K562 (cell line): ENCODE results near the gene SNX10. TPM values are rescaled to one million over a fixed set of nuclear protein-coding genes. Genes with fewer than 3 reads are reported as not detected.

ENCODE experiments used
- ATAC-seq: fragments of 200-7000 bp; cut with Tn5 transposase; 3 replicates; pipeline ENCODE4 v1.9.1; 2020; ENCODE audit warnings: moderate library complexity
- BruUV-seq: library from RNA; stranded (reverse); fragments of 400-500 nt; replicated peaks from 2 replicates; lab custom pipeline; 2021; lab: Mats Ljungman, UMichigan
- CTCF ChIA-PET: fragments of 300-600 bp; formaldehyde crosslinking; extraction: SDS; loops from one replicate; lab custom pipeline; 2021; ENCODE audit warnings: low intra/inter-chr PET ratio; lab: Yijun Ruan, JAX
- POLR2A ChIA-PET: fragments of 300-600, 350-650 bp; sonication (Branson Sonifier 250); formaldehyde crosslinking; extraction: SDS; loops from one replicate; lab custom pipeline; 2021; ENCODE audit warnings: antibody characterized with exemption, inconsistent platforms; lab: Yijun Ruan, JAX
- DNase-seq, 4 experiments: peaks; one replicate each; pipeline versions ENCODE4 v3.0.0 to v3.0.0-alpha.2; 2011 to 2018; ENCODE audit warnings: low spot score in 3 of 4, mixed read lengths in 3 of 4; ENCODE audit errors: extremely low read depth in 1 of 4
- FAIRE-seq: peaks from 2 replicates; lab custom pipeline; 2011; peaks lifted over from hg19 to GRCh38; lab: Jason Lieb, UNC
- H2AFZ ChIP-seq: 2 replicates; pipeline ENCODE4 v1.6.0; 2011; ENCODE audit warnings: low read depth, low read length, control low read depth, inconsistent platforms
- H3K27ac ChIP-seq: fragments of 200-600 bp; 3 replicates; pipeline ENCODE4 v1.8.0; 2011; ENCODE audit warnings: low read depth, mild to moderate bottlenecking, control low read depth, inconsistent platforms, low read length, moderate library complexity, mixed read lengths; ENCODE audit errors: extremely low read depth
- H3K27me3 ChIP-seq, 2 experiments: fragments of 300-600 bp in 1 of 2; 2 replicates in 1 of 2; 3 replicates in 1 of 2; pipeline versions ENCODE4 v1.6.0 to v1.8.0; 2011; ENCODE audit warnings: inconsistent platforms in 2 of 2, low read length in 2 of 2, mild to moderate bottlenecking in 1 of 2, mixed read lengths in 1 of 2, moderate library complexity in 1 of 2; ENCODE audit not compliant: control insufficient read depth in 2 of 2, insufficient read depth in 2 of 2
- H3K36me3 ChIP-seq: fragments of 300-600 bp; 3 replicates; pipeline ENCODE4 v1.8.0; 2011; ENCODE audit warnings: mild to moderate bottlenecking, low read length, inconsistent platforms; ENCODE audit not compliant: control insufficient read depth, insufficient read depth
- H3K4me1 ChIP-seq, 2 experiments: fragments of 200-600 bp in 1 of 2; replicated peaks in 1 of 2; 2 replicates in 1 of 2; 3 replicates in 1 of 2; pipeline versions ENCODE4 v1.5.1 to v1.8.0; 2011; ENCODE audit warnings: inconsistent platforms in 2 of 2, low read length in 2 of 2, mild to moderate bottlenecking in 1 of 2, mixed read lengths in 1 of 2, moderate library complexity in 1 of 2; ENCODE audit not compliant: control insufficient read depth in 2 of 2, insufficient read depth in 2 of 2
- H3K4me2 ChIP-seq: 2 replicates; pipeline ENCODE4 v1.6.1; 2011; ENCODE audit warnings: low read length, control low read depth, inconsistent platforms, mixed read lengths; ENCODE audit not compliant: insufficient read depth
- H3K4me3 ChIP-seq: fragments of 200-600 bp; sonication (generic), shearing (Covaris generic); 2 replicates; pipeline ENCODE4 v1.5.1; 2016; ENCODE audit warnings: control low read depth, inconsistent platforms
- H3K79me2 ChIP-seq: fragments of 200-600 bp; 3 replicates; pipeline ENCODE4 v1.8.0; 2011; ENCODE audit warnings: low read length, inconsistent platforms; ENCODE audit not compliant: control insufficient read depth, insufficient read depth
- H3K9ac ChIP-seq, 2 experiments: 2 replicates each; pipeline versions ENCODE4 v1.6.0 to v1.6.1; 2011; ENCODE audit warnings: low read depth in 2 of 2, low read length in 2 of 2, control low read depth in 1 of 2, inconsistent platforms in 1 of 2, mild to moderate bottlenecking in 1 of 2, mixed read lengths in 1 of 2; ENCODE audit not compliant: insufficient read depth in 1 of 2
- H3K9me1 ChIP-seq: one replicate; pipeline ENCODE4 v1.6.0; 2011; ENCODE audit warnings: inconsistent platforms, mild to moderate bottlenecking, low read length, moderate library complexity; ENCODE audit not compliant: control insufficient read depth, insufficient read depth
- H3K9me3 ChIP-seq: replicated peaks from 2 replicates; pipeline ENCODE4 v1.5.1; 2011; ENCODE audit warnings: low read depth, low read length, inconsistent platforms; ENCODE audit not compliant: control insufficient read depth, insufficient read depth
- H4K20me1 ChIP-seq: replicated peaks from 2 replicates; pipeline ENCODE4 v1.6.1; 2011; ENCODE audit warnings: low read length, inconsistent platforms, mixed read lengths; ENCODE audit not compliant: control insufficient read depth, insufficient read depth
- RFX5 ChIP-seq: IDR thresholded peaks from 2 replicates; pipeline ENCODE4 v1.6.1; 2011; ENCODE audit warnings: low read depth, mild to moderate bottlenecking, improper control_type of control experiment, low read length
- SMAD2 ChIP-seq: fragments of 150-350 bp; IDR thresholded peaks from 2 replicates; pipeline ENCODE4 v1.6.1; 2014; ENCODE audit warnings: low read depth, mild to moderate bottlenecking, low read length
- in situ Hi-C: fragments of 300-500 bp; cut with MboI; formaldehyde crosslinking; loops from 4 replicates; pipeline ENCODE4 v1.15.0; 2018; ENCODE audit warnings: inconsistent platforms, mixed read lengths
- intact Hi-C: fragments of 100-400 bp; cut with micrococcal nuclease; formaldehyde crosslinking; loops from 2 replicates; pipeline ENCODE4 v1.14.2; 2022
- polyA plus RNA-seq, 8 experiments: library from polyadenylated mRNA; depleted of rRNA in 4 of 8; stranded (reverse) in 5 of 8; unstranded in 3 of 8; fragments of >200 nt; fragmentation: Nextera tagmentation in 2 of 8; fragmentation: Illumina TruSeq in 1 of 8; extraction: Ambion mirVana in 2 of 8; extraction: Trizol in 1 of 8; gene quantifications; 2 replicates each; pipeline versions ENCODE4 v1.2.1 to v1.2.3, GENCODE V29; 2011 to 2014; ENCODE audit warnings: inconsistent platforms in 1 of 8, missing spikeins in 1 of 8
- total RNA-seq, 7 experiments: library from RNA; depleted of rRNA in 6 of 7; stranded (reverse); fragments of >200 nt in 6 of 7; fragmentation: Illumina TruSeq in 2 of 7; extraction: Trizol in 2 of 7; gene quantifications; 2 replicates each; pipeline versions ENCODE4 v1.2.1 to v1.2.3, GENCODE V29; 2011 to 2021; ENCODE audit warnings: low replicate concordance in 1 of 7
- TF ChIP-seq, protein P1 (sequence below): fragments of 450-650 bp; formaldehyde crosslinking; IDR thresholded peaks from 2 replicates; pipeline ENCODE4 v1.4.0; 2022; ENCODE audit warnings: mild to moderate bottlenecking, moderate library complexity
- TF ChIP-seq, protein P2 (sequence below), 2 experiments: IDR thresholded peaks in 1 of 2; conservative IDR thresholded peaks in 1 of 2; 2 replicates each; pipeline ENCODE4 v1.6.1; 2016; ENCODE audit warnings: low read depth in 2 of 2, mild to moderate bottlenecking in 1 of 2, missing compliant biosample characterization in 1 of 2, missing genetic modification characterization in 1 of 2, moderate library complexity in 1 of 2
- TF ChIP-seq, protein P3 (sequence below): fragments of 200-800 bp; sonication (Bioruptor generic); IDR thresholded peaks from 2 replicates; pipeline ENCODE4 v1.6.1; 2017; ENCODE audit warnings: missing genetic modification characterization, missing compliant biosample characterization
- TF ChIP-seq, protein P4 (sequence below): fragments of 450-650 bp; IDR thresholded peaks from 2 replicates; pipeline ENCODE4 v1.6.1; 2018; ENCODE audit not compliant: partially characterized antibody

Gene SNX10
- total and polyA plus RNA-seq, 9 of the 15 experiments (the other 6 are each of a cell fraction or from before 2014, with no cell fraction given), result 6.9 to 16.5 (median 11.5) TPM

DNA sequence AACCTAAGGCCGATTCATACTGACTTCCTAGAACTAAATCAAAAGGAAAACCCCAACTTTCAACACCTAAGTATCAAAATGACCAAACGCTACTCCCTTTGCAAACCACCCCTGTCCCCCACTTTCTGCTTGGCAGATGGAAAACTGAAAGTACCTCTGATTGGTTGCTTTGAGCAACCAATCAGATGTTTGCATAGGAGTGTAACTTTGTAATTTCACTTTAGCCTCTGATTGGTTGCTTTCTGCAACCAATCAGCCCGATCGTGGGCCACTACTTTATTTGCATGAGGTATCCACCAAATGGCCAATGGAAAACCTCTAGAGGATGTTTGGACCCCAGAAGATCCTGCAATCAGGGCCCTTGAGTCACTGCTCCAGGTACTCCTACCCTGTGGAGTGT, 12.3 kb upstream of the SNX10 start (continued):
- TF ChIP-seq, protein P1, sequence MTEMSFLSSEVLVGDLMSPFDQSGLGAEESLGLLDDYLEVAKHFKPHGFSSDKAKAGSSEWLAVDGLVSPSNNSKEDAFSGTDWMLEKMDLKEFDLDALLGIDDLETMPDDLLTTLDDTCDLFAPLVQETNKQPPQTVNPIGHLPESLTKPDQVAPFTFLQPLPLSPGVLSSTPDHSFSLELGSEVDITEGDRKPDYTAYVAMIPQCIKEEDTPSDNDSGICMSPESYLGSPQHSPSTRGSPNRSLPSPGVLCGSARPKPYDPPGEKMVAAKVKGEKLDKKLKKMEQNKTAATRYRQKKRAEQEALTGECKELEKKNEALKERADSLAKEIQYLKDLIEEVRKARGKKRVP, result no peak
- no peak for TF ChIP-seq SMAD2
- TF ChIP-seq, protein P2, sequence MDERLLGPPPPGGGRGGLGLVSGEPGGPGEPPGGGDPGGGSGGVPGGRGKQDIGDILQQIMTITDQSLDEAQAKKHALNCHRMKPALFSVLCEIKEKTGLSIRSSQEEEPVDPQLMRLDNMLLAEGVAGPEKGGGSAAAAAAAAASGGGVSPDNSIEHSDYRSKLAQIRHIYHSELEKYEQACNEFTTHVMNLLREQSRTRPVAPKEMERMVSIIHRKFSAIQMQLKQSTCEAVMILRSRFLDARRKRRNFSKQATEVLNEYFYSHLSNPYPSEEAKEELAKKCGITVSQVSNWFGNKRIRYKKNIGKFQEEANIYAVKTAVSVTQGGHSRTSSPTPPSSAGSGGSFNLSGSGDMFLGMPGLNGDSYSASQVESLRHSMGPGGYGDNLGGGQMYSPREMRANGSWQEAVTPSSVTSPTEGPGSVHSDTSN (CRISPR knock-in tag; IDR thresholded peaks at IDR 0.05; ENCODE audit: low read depth), result no peak
- TF ChIP-seq, protein P2 (tag; conservative IDR thresholded peaks at IDR 0.05; ENCODE audit: low read depth), result 0 out of 2 replicates have a peak, but pooled peaks have one; percentile 20
- no peak for TF ChIP-seq RFX5

DNA sequence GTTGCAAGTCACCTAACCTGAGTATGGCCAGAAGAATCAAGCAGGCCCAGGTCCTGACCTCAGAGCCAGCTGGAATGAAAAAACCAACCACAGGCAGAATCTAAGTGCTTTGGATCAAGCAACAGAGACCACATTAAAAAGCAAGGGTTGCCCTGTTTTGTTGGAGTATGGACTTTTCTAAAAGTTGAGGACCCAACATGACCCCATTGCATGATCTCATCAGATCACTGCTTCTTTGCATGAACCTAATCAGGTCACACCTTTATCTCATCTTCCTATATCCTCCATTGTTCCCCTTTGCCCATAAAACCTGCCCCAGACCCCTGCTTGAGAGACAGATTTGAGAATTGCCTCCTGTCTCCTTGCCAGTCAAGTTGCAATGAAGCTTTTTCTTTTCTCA, 11.6 kb upstream of the SNX10 start:
- intact Hi-C loops (no loop called here), in situ Hi-C loops (no loop called here)
- H3K9me3 ChIP-seq, result no peaks in the 10 kb centered on the region
- H3K36me3 ChIP-seq, result no peaks in the 10 kb centered on the region
- H3K4me3 ChIP-seq, result no peak overlapping the region
- CTCF ChIA-PET, result interaction anchor here (0.6 kb wide), 1 partner anchor 221 kb away, joined by 3 read pairs; no protein-coding TSS in a partner anchor
- no peak overlapping the region for H3K4me2 ChIP-seq
- no peak for FAIRE-seq
- no peak overlapping the region for H3K27ac ChIP-seq
- POLR2A ChIA-PET, result interaction anchor here (0.7 to 1.5 kb wide), 2 partner anchors 10 to 80 kb away, joined by 3 to 7 read pairs; partner anchors contain the start of gene HNRNPA2B1
- no peaks in the 10 kb centered on the region for H4K20me1 ChIP-seq
- no peak overlapping the region for H3K9ac ChIP-seq
- H3K9me1 ChIP-seq, result no peaks in the 10 kb centered on the region
- ATAC-seq, result no peak
- TF ChIP-seq, protein P3, sequence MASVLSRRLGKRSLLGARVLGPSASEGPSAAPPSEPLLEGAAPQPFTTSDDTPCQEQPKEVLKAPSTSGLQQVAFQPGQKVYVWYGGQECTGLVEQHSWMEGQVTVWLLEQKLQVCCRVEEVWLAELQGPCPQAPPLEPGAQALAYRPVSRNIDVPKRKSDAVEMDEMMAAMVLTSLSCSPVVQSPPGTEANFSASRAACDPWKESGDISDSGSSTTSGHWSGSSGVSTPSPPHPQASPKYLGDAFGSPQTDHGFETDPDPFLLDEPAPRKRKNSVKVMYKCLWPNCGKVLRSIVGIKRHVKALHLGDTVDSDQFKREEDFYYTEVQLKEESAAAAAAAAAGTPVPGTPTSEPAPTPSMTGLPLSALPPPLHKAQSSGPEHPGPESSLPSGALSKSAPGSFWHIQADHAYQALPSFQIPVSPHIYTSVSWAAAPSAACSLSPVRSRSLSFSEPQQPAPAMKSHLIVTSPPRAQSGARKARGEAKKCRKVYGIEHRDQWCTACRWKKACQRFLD (CRISPR knock-in tag), result no peak
- TF ChIP-seq, protein P4, sequence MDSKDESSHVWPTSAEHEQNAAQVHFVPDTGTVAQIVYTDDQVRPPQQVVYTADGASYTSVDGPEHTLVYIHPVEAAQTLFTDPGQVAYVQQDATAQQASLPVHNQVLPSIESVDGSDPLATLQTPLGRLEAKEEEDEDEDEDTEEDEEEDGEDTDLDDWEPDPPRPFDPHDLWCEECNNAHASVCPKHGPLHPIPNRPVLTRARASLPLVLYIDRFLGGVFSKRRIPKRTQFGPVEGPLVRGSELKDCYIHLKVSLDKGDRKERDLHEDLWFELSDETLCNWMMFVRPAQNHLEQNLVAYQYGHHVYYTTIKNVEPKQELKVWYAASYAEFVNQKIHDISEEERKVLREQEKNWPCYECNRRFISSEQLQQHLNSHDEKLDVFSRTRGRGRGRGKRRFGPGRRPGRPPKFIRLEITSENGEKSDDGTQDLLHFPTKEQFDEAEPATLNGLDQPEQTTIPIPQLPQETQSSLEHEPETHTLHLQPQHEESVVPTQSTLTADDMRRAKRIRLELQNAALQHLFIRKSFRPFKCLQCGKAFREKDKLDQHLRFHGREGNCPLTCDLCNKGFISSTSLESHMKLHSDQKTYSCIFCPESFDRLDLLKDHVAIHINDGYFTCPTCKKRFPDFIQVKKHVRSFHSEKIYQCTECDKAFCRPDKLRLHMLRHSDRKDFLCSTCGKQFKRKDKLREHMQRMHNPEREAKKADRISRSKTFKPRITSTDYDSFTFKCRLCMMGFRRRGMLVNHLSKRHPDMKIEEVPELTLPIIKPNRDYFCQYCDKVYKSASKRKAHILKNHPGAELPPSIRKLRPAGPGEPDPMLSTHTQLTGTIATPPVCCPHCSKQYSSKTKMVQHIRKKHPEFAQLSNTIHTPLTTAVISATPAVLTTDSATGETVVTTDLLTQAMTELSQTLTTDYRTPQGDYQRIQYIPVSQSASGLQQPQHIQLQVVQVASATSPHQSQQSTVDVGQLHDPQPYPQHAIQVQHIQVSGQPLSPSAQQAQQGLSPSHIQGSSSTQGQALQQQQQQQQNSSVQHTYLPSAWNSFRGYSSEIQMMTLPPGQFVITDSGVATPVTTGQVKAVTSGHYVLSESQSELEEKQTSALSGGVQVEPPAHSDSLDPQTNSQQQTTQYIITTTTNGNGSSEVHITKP, result peak; percentile 51
- 0 out of 2 replicates have a peak overlapping the region, but pooled peaks have one; percentile 27 for H2AFZ ChIP-seq
- H3K4me1 ChIP-seq, result peaks cover 0 to 5% of the 10 kb centered on the region in 2 experiments; a peak in 2 of 5 replicates
- no peaks in the 10 kb centered on the region for H3K27me3 ChIP-seq
- H3K79me2 ChIP-seq, result no peaks in the 10 kb centered on the region
- no TSS peak for BruUV-seq
- DNase-seq, result no peak
